Right lobe of liver (tissue), 6 donors: ENCODE data around the gene CAMK2D. TPM values are rescaled to one million over a fixed set of nuclear protein-coding genes. Genes with fewer than 3 reads are reported as not detected.

Experiments used
- ATAC-seq, 4 donors: fragments of 200-7000 bp; cut with Tn5 transposase; one replicate each; pipeline ENCODE4 v1.9.1; 2020; ENCODE audit warnings: mild to moderate bottlenecking in 4 of 4, moderate library complexity in 4 of 4
- DNase-seq, 3 donors: peaks; one replicate each; pipeline ENCODE4 v3.0.0-alpha.2; 2020
- H3K27ac ChIP-seq, 3 donors: fragments of 200-600 bp; one replicate each; pipeline ENCODE4 v1.8.0; 2022
- H3K27me3 ChIP-seq, 2 donors: fragments of 200-600 bp; one replicate each; pipeline ENCODE4 v1.8.0; 2022
- H3K36me3 ChIP-seq, 4 donors: fragments of 200-600 bp; sonication (generic) in 1 of 4; one replicate each; pipeline versions ENCODE4 v1.5.1 to v1.8.0; 2017 to 2022; ENCODE audit warnings: control low read depth in 1 of 4
- H3K4me1 ChIP-seq, 4 donors: fragments of 200-600 bp; sonication (generic) in 1 of 4; one replicate each; pipeline versions ENCODE4 v1.5.1 to v1.8.0; 2017 to 2022; ENCODE audit warnings: control low read depth in 1 of 4
- H3K4me3 ChIP-seq, 3 donors: fragments of 200-600 bp; one replicate each; pipeline ENCODE4 v1.8.0; 2022
- H3K9me3 ChIP-seq, 4 donors: fragments of 200-600 bp; sonication (generic) in 1 of 4; one replicate each; pipeline versions ENCODE4 v1.5.1 to v1.8.0; 2017 to 2022; ENCODE audit warnings: control low read depth in 1 of 4
- POLR2A ChIP-seq: fragments of 450-650 bp; IDR thresholded peaks from one replicate; pipeline ENCODE4 v1.6.1; 2017; ENCODE audit warnings: antibody characterized with exemption, mild to moderate bottlenecking
- WGBS: methylation state at CpG from one replicate; pipeline ENCODE4 v1.1.6; 2018; ENCODE audit warnings: low coverage, low lambda C conversion rate; ENCODE audit not compliant: insufficient coverage; ENCODE audit errors: missing lambda C conversion rate; 5-methylcytosine and 5-hydroxymethylcytosine counted together
- intact Hi-C, 2 donors: fragments of 100-400 bp; cut with DNase I; formaldehyde crosslinking; loops; one replicate each; pipeline versions ENCODE4 v1.11.2 to v1.14.1; 2022
- total RNA-seq, 6 experiments: library from RNA; depleted of rRNA in 2 of 6; stranded (reverse); fragments of >200 nt in 2 of 6; fragmentation: NEBNext Ultra II Directional in 3 of 6; extraction: Animal tissue kit (Norgen Biotek cat#: 25700) in 3 of 6; gene quantifications; one replicate each; pipeline versions ENCODE4 v1.1.0 to v1.2.4, GENCODE V29; 2016 to 2023
- TF ChIP-seq, protein P1 (sequence below), 4 donors: fragments of 200-600 bp in 3 of 4; fragments of 450-650 bp in 1 of 4; IDR thresholded peaks; one replicate each; pipeline versions ENCODE4 v1.5.1 to v1.8.0; 2016 to 2022; ENCODE audit warnings: antibody characterized with exemption in 4 of 4, mild to moderate bottlenecking in 2 of 4
- donor health status: DM: no; HTN: yes; CAD: no.
- donor health status: DM: no; HTN: no; CAD: no.
- donor health status: DM: no; HTN: no; CAD: no.
- donor health status: DM: no; HTN: yes; CAD: no.
- donor health status: DM: no; HTN: yes; CAD: no.

The CAMK2D gene
- total RNA-seq, 6 experiments from 2014 or later = 17.0 to 30.6 (median 22.6) TPM

DNA sequence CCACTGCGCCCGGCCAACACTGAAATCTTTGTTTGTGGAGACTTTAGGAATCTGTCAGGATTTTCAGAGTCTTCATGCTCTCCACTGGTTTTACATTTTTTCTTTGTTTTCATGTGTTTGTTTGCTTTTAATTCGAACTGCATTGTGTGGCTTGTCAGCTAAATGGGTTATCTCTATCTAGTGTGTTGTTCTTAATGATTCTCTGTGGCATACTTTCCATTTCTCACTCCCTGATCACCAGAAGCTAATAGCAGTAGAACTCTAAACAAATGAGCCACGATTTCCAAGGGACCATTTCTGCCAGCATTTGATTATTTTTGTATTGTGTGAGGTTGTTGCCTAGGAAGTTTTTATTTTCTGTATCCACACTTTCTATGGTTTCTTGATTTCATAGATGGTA lies 352.4 kb downstream of the CAMK2D start:
- intact Hi-C loops = loop anchor here in 1 of 2 donors (5.0 kb wide), 1 partner anchor 353 kb away; the partner anchor contains the start of gene CAMK2D
- H3K4me3 ChIP-seq = no peak overlapping the region
- 53% methylated on average over 4 of the region's 4 CpGs for WGBS
- TF ChIP-seq POLR2A = no peak
- TF ChIP-seq, protein P1, sequence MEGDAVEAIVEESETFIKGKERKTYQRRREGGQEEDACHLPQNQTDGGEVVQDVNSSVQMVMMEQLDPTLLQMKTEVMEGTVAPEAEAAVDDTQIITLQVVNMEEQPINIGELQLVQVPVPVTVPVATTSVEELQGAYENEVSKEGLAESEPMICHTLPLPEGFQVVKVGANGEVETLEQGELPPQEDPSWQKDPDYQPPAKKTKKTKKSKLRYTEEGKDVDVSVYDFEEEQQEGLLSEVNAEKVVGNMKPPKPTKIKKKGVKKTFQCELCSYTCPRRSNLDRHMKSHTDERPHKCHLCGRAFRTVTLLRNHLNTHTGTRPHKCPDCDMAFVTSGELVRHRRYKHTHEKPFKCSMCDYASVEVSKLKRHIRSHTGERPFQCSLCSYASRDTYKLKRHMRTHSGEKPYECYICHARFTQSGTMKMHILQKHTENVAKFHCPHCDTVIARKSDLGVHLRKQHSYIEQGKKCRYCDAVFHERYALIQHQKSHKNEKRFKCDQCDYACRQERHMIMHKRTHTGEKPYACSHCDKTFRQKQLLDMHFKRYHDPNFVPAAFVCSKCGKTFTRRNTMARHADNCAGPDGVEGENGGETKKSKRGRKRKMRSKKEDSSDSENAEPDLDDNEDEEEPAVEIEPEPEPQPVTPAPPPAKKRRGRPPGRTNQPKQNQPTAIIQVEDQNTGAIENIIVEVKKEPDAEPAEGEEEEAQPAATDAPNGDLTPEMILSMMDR (IDR thresholded peaks at IDR 0.05) = no peak
- H3K27me3 ChIP-seq = no peaks in the 10 kb centered on the region
- no peaks in the 10 kb centered on the region for H3K36me3 ChIP-seq
- H3K27ac ChIP-seq = no peak overlapping the region
- no peaks in the 10 kb centered on the region for H3K9me3 ChIP-seq
- H3K4me1 ChIP-seq = peaks cover 0 to 40% (median 15%) of the 10 kb centered on the region in 4 donors
- DNase-seq (no peak), ATAC-seq (no peak)

DNA sequence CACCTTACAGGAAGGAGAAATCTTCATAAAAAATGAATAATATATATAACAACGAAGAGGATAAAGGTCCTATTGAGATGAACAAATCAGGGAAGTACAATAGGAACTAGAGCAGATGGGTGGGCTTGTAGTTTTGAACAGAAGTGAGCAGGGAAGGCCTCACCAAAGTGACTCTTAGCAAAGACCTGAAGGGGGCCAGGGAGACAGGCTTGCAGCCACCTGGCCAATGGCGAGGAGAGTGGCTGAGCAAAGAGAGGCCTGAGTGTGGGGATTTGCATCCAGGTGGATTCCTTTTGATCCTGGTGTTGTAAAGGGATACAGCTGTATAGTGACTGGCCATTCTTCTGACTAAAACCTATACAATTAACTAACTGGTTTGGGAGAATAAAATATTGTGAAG lies 354.1 kb downstream of the CAMK2D start:
- H3K36me3 ChIP-seq = no peaks in the 10 kb centered on the region
- no peak overlapping the region for H3K4me3 ChIP-seq
- 19% methylated on average over 2 of the region's 2 CpGs for WGBS
- intact Hi-C loops = loop anchor here in 1 of 2 donors (5.0 kb wide), 1 partner anchor 355 kb away; the partner anchor contains the start of gene CAMK2D
- DNase-seq (no peak), ATAC-seq (no peak)
- H3K4me1 ChIP-seq = peaks cover 0 to 52% (median 18%) of the 10 kb centered on the region in 4 donors
- no peaks in the 10 kb centered on the region for H3K9me3 ChIP-seq
- no peak for TF ChIP-seq POLR2A
- TF ChIP-seq, protein P1 (IDR thresholded peaks at IDR 0.05) = no peak
- H3K27ac ChIP-seq = peak overlapping the region; percentile 14 to 96 (median 71)
- H3K27me3 ChIP-seq = no peaks in the 10 kb centered on the region

DNA sequence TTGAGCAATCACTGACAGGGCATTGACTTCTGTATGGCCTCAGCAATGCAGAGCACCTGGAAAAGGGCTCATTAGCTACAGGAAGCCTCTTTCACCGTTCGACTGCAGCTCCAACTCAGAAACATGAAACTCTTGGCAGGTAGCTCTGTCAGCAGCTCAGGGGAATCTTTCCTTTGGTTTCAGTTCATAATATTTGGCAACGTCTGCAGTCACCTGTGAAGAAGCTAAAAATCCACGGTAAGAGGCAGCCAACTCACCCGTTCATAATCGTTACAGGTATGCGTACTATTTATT lies 354.9 kb downstream of the CAMK2D start:
- H3K4me1 ChIP-seq = peaks cover 0 to 50% (median 17%) of the 10 kb centered on the region in 4 donors
- ATAC-seq (peak; percentile 57 to 72 (median 68)), DNase-seq (peak in 1 of 3 donors; percentile 62)
- intact Hi-C loops = loop anchor here in 1 of 2 donors (5.0 kb wide), 1 partner anchor 356 kb away; the partner anchor contains the start of gene CAMK2D
- 31% methylated on average over 7 of the region's 7 CpGs for WGBS
- no peaks in the 10 kb centered on the region for H3K27me3 ChIP-seq
- H3K27ac ChIP-seq = peak overlapping the region; percentile 14 to 96 (median 71)
- H3K4me3 ChIP-seq = peak overlapping the region in 2 of 3 donors; percentile 33 to 34
- H3K36me3 ChIP-seq = no peaks in the 10 kb centered on the region
- H3K9me3 ChIP-seq = no peaks in the 10 kb centered on the region
- no peak for TF ChIP-seq POLR2A
- TF ChIP-seq, protein P1 (IDR thresholded peaks at IDR 0.05) = no peak

DNA sequence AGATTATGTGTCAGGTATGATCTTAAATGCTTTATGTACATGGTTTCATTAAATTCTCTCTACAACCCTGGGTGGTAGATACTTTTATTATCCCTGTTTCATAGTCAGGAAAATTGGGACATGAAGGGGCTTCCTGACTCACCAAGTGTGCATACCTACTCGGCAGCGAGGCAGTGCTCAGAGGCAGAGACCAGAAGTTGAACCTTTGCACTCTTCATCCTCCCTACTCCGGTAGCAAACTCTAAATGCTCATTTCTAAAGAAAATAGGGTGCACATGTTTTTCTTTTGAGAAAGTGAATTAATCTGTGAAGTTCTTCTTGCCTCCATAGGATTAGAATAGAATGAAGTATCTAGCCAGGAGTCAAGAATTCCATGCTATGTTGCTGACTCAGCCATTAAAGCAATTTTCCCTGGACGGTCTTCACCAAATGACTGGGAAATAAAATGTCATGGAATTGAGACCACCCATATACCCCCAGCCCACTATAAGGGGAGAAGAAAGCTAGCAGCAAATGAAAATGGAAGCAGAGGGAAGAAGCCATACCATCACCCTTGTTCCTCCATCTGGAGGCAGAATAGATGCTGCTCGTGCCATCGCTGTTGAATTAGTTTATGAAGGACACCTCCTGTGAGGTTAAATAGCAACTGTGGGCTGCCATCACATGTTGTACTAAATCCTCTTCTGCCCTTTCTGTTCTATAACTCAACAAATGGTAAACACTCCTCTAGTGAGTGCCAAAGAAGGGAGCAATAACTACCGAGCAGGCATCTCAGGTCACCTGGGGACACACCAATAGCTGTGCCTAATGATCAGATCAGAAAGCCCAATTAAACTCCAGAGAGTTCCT lies 355.4 kb downstream of the CAMK2D start:
- Histone ChIP-seq H3K4me3 (peak overlapping the region in 2 of 3 donors; percentile 33 to 34), H3K27ac (peak overlapping the region; percentile 14 to 96 (median 71)), H3K27me3 (no peaks in the 10 kb centered on the region), H3K9me3 (no peaks in the 10 kb centered on the region), H3K4me1 (peaks cover 0 to 44% (median 14%) of the 10 kb centered on the region in 4 donors), H3K36me3 (no peaks in the 10 kb centered on the region)
- ATAC-seq = no peak
- intact Hi-C loops = loop anchor here in 1 of 2 donors (5.0 kb wide), 1 partner anchor 356 kb away; the partner anchor contains the start of gene CAMK2D
- TF ChIP-seq, protein P1 (IDR thresholded peaks at IDR 0.05) = no peak
- TF ChIP-seq POLR2A = no peak
- WGBS = 51% methylated on average over 5 of the region's 7 CpGs
- DNase-seq = no peak
